Muscle layer of colon (tissue), 2 donors: ENCODE measurements around the gene CORIN.

Experiments used
- H3K27ac ChIP-seq: one replicate; pipeline ENCODE4 v1.7.0; 2013; ENCODE audit warnings: low read depth, mild to moderate bottlenecking, low read length, moderate library complexity
- H3K27me3 ChIP-seq, 2 donors: one replicate each; pipeline ENCODE4 v1.7.0; 2013; ENCODE audit warnings: low read length in 2 of 2, mild to moderate bottlenecking in 2 of 2; ENCODE audit not compliant: insufficient read depth in 2 of 2, control insufficient read depth in 1 of 2
- H3K36me3 ChIP-seq: one replicate; pipeline ENCODE4 v1.7.0; 2013; ENCODE audit warnings: mild to moderate bottlenecking, low read length; ENCODE audit not compliant: insufficient read depth
- H3K4me1 ChIP-seq: one replicate; pipeline ENCODE4 v1.7.0; 2013; ENCODE audit warnings: mild to moderate bottlenecking, low read length; ENCODE audit not compliant: insufficient read depth
- H3K4me3 ChIP-seq, 2 donors: one replicate each; pipeline ENCODE4 v1.7.0; 2013; ENCODE audit warnings: low read length in 2 of 2, low read depth in 1 of 2, mild to moderate bottlenecking in 1 of 2, moderate library complexity in 1 of 2
- H3K9ac ChIP-seq: one replicate; pipeline ENCODE4 v1.7.0; 2013; ENCODE audit warnings: low read length
- H3K9me3 ChIP-seq: one replicate; pipeline ENCODE4 v1.7.0; 2013; ENCODE audit warnings: mild to moderate bottlenecking, low read length
- donor health status: abdominal sarcoma.
- donor health status: Adenocarcinoma of cecum.

Gene CORIN

DNA sequence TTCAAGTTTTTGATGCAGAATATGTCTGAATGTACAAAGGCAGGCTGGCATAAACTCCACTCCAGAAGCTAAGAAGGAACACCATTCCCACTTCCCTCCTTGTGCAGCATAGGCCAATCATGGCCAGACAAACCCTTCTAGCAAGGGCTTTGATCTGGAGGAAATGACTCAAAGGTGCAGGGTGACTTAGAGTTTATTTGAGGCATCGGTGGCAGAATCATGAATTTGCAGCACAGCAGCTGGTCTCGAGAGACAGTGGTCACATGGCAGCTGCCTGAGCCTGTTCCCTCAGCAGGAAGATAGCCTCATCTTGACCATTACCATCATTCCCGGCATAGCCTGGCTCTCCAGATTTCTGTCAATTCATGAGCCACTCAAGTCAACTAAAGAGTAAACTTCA lies 198.3 kb downstream of the CORIN start:
- no peak overlapping the region for H3K9ac ChIP-seq
- H3K9me3 ChIP-seq: no peaks in the 10 kb centered on the region
- H3K27ac ChIP-seq: no peak overlapping the region
- H3K27me3 ChIP-seq: no peaks in the 10 kb centered on the region
- H3K4me3 ChIP-seq: no peak overlapping the region
- no peaks in the 10 kb centered on the region for H3K36me3 ChIP-seq
- no peaks in the 10 kb centered on the region for H3K4me1 ChIP-seq

DNA sequence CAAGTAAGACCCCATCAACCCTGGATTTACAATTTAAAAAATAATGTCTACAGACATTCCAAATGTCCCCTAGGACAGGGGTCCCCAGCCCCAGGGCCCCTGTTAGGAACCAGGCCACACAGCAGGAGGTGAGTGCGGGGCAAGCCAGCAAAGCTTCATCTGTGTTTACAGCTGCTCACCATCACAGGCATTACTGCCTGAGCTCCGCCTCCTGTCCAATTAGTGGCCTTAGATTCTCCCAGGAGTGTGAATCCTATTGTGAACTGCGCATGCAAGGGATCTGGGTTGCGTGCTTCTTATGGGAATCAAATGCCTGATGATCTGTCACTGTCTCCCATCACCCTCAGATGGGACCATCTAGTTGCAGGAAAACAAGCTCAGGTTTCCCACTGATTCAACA lies 206.7 kb downstream of the CORIN start:
- Histone ChIP-seq H3K36me3 (no peaks in the 10 kb centered on the region), H3K4me3 (no peak overlapping the region), H3K27ac (no peak overlapping the region), H3K4me1 (no peaks in the 10 kb centered on the region), H3K9ac (no peak overlapping the region), H3K27me3 (no peaks in the 10 kb centered on the region), H3K9me3 (no peaks in the 10 kb centered on the region)

DNA sequence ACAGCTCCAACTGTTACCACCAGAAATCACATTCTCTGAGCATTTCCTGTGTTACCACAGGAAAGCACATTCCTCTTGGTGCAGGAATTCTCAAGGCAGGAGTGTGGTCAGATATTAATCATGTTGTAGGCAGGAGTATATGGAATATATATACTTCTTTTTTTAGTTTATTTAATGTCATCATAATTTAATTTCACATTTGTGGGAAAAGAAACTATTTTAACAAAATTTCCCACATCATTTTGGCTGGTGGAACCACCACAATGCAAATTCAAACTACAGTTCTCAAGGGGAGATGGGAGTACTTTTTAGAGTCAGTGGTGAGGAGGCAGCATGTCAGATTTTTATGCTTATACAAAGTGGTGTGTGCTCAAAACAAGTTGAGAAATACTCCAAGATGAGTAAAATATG lies 213.8 kb downstream of the CORIN start:
- H3K27ac ChIP-seq: no peak overlapping the region
- no peaks in the 10 kb centered on the region for H3K27me3 ChIP-seq
- no peaks in the 10 kb centered on the region for H3K9me3 ChIP-seq
- no peaks in the 10 kb centered on the region for H3K36me3 ChIP-seq
- H3K4me3 ChIP-seq: no peak overlapping the region
- no peak overlapping the region for H3K9ac ChIP-seq
- H3K4me1 ChIP-seq: no peaks in the 10 kb centered on the region

DNA sequence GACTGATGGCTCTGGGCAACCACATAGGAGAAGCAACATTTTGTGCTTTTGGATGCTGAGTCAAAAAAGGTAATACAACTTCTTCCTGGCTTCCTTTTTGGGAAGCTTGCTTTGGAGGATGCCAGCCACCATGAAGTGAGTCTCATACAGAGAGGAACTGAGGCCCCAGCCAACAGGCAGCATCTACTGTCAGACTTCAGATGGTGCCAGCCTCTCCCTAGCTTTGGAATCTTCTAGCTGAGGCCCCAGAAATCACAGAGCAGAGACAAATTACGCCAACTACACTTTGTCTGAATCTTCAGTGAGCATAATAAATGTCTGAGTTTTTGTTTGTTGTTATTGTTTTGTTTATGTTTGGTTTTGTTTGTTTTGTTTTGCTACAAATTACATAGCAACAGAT lies 216.7 kb downstream of the CORIN start:
- H3K27ac ChIP-seq: no peak overlapping the region
- H3K4me1 ChIP-seq: no peaks in the 10 kb centered on the region
- no peaks in the 10 kb centered on the region for H3K36me3 ChIP-seq
- H3K9ac ChIP-seq: no peak overlapping the region
- no peak overlapping the region for H3K4me3 ChIP-seq
- no peaks in the 10 kb centered on the region for H3K27me3 ChIP-seq
- H3K9me3 ChIP-seq: no peaks in the 10 kb centered on the region

DNA sequence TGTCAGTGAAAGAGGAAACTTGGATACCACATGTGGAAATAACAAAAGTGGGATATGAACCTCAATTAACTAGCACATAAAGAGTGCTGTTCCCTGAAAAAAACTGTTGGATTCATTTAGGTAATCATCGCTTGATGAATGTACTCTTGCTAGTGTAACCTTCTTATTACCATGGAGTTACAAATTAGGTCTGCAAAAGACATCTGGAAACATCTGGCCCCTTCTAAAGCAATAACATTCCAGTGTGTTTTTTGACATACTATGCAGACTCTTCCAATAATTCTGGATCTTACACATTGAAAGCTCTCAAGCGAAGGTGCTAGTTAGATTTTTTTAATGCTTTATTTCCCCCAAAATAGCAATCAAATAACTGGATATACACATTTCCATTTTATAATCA lies 218.2 kb downstream of the CORIN start:
- Histone ChIP-seq H3K27ac (no peak overlapping the region), H3K9me3 (no peaks in the 10 kb centered on the region), H3K4me1 (no peaks in the 10 kb centered on the region), H3K27me3 (no peaks in the 10 kb centered on the region), H3K9ac (no peak overlapping the region), H3K4me3 (no peak overlapping the region), H3K36me3 (no peaks in the 10 kb centered on the region)

DNA sequence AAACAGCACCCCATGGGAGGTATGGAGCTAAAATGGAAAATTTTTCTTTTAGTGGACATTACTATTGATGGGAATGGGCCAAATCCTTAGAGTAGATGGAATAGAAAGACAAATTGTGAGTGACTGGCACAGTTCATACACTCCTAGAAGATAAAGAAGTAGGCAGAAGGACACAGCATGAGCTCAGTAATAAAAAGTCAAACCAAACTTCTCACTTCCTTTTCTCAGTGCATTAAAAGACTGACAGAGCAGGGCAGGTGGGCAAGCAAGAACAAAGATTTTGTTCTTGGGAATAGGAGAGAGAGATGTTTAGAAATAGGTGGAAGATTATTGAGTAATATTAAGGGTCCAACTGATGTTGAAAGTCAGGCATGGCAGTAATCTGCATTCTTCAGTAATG lies 220.3 kb downstream of the CORIN start:
- H3K9ac ChIP-seq: no peak overlapping the region
- no peaks in the 10 kb centered on the region for H3K9me3 ChIP-seq
- no peak overlapping the region for H3K4me3 ChIP-seq
- H3K27ac ChIP-seq: no peak overlapping the region
- H3K4me1 ChIP-seq: no peaks in the 10 kb centered on the region
- H3K27me3 ChIP-seq: no peaks in the 10 kb centered on the region
- no peaks in the 10 kb centered on the region for H3K36me3 ChIP-seq

DNA sequence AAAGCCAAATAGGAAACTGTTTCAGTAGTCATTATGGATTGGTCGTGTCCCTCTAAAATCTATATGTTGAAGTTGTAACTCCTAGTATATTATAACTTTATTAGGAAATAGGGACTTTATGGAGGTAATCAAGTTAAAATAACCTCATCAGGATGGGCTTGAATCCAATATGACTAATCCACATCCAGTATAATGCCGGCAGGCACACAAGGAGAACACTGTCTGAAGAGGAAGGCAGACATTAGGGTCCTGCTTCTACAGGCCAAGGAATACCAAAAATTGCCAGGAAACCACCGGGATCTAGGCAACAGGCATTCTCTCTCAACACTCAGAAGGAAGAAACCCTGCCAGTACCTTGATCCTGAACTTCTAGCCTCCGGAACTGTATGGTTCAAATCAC lies 222.5 kb downstream of the CORIN start:
- Histone ChIP-seq H3K9ac (no peak overlapping the region), H3K4me1 (no peaks in the 10 kb centered on the region), H3K36me3 (no peaks in the 10 kb centered on the region), H3K27ac (no peak overlapping the region), H3K9me3 (no peaks in the 10 kb centered on the region), H3K4me3 (no peak overlapping the region), H3K27me3 (no peaks in the 10 kb centered on the region)

DNA sequence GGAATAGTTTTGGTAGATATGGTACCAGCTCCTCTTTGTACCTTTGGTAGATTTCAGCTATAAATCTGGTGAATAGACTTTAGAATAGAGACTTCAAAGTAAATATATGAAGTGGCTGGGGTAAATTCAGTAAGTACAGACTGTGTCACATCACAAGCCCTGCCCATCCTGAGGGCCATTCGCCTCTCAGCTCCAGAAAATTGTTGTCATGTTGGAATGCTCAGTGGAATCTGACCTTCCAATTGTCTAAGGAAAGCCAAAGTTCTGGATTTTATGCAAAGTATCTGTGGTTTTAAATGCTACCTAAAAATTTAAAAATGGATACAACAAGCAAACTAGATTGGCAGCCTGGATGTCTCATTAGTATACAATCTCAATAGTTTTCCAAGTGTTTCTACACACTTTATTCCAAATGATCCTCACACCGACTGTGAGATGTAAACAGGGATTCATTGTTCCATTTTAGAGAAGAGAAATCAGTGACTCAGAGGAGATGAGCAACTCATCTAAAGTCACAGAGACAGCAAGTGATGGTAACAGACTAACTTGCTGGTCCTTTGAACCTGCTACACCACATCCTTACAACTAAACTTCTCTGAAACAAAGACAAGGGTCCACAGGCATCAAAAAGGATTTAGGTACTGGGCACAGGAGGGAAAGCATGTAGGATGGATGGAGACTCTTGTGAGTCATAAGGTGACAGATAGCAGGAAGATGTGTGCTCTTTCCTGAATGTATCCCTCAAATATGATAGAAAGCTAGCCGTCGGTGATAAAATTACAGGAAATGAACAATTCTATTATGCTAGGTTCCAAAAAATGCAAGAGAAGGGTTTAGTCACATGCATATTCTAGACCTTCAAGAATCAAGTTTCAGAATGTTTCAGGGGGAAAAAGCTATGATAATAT lies 225.5 kb downstream of the CORIN start:
- no peaks in the 10 kb centered on the region for H3K9me3 ChIP-seq
- no peak overlapping the region for H3K4me3 ChIP-seq
- no peak overlapping the region for H3K9ac ChIP-seq
- H3K27me3 ChIP-seq: no peaks in the 10 kb centered on the region
- H3K36me3 ChIP-seq: no peaks in the 10 kb centered on the region
- no peaks in the 10 kb centered on the region for H3K4me1 ChIP-seq
- H3K27ac ChIP-seq: no peak overlapping the region

DNA sequence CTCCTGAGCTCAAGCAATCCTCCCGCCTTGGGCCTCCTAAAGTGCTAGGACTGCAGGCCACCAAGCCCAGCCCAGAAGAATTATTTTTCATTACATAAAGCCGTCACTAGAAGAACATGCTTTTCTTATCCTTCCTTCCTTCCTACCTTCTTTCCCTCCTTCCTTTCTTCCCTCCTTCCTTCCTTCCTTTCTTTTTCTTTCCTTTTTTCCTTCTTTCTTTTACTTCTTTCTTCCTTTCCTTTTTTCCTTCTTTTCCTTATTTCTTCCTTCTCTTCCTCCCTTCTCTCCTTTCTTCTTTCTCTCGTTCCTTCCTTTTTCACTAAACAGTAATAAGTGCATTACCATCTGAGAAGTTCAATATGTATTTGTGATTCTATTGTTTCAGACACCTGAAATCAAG lies 231.4 kb downstream of the CORIN start:
- Histone ChIP-seq H3K27ac (no peak overlapping the region), H3K9ac (no peak overlapping the region), H3K4me3 (no peak overlapping the region), H3K9me3 (no peaks in the 10 kb centered on the region), H3K36me3 (no peaks in the 10 kb centered on the region), H3K4me1 (no peaks in the 10 kb centered on the region), H3K27me3 (no peaks in the 10 kb centered on the region)

DNA sequence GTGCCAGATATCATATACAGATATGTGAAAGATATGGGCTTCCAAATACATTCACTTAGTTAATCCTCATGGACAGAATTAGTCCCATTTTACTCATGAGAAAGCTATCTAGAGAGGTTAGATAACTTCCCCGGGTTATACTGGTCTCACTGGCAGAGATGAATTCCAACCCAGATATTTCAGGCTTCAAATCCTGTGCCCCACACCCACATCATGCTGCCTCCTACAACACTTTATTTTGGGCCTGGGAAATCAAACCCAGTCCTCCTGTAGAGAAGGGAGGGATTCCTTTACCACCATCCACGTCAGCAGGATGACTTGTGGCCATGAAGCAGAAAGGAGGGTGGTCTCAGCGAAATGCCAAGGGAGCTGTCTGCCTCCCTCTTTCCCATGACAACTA lies 239.0 kb downstream of the CORIN start:
- Histone ChIP-seq H3K9me3 (no peaks in the 10 kb centered on the region), H3K4me3 (no peak overlapping the region), H3K36me3 (no peaks in the 10 kb centered on the region), H3K4me1 (no peaks in the 10 kb centered on the region), H3K27me3 (no peaks in the 10 kb centered on the region), H3K27ac (no peak overlapping the region), H3K9ac (no peak overlapping the region)

DNA sequence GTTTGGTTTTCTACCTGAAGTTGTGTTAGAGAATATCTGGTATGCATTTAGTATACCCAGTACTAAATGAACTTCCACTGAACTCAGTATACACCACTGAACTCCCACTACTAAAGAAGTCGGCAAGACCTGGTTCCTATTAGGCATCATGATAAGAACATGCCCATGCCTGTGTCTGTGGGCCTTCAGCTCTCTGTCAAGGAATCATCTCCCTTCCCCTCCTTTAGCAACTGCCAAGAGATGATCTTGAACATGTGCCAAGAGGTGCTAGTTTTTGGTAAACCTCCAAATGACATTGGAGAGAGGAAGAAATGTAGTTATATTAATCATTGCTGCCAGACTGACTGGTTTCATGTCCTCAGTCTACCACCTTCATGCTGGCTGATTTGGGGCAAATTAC lies 239.5 kb downstream of the CORIN start:
- no peak overlapping the region for H3K4me3 ChIP-seq
- no peaks in the 10 kb centered on the region for H3K36me3 ChIP-seq
- no peak overlapping the region for H3K9ac ChIP-seq
- no peak overlapping the region for H3K27ac ChIP-seq
- no peaks in the 10 kb centered on the region for H3K4me1 ChIP-seq
- no peaks in the 10 kb centered on the region for H3K27me3 ChIP-seq
- no peaks in the 10 kb centered on the region for H3K9me3 ChIP-seq

DNA sequence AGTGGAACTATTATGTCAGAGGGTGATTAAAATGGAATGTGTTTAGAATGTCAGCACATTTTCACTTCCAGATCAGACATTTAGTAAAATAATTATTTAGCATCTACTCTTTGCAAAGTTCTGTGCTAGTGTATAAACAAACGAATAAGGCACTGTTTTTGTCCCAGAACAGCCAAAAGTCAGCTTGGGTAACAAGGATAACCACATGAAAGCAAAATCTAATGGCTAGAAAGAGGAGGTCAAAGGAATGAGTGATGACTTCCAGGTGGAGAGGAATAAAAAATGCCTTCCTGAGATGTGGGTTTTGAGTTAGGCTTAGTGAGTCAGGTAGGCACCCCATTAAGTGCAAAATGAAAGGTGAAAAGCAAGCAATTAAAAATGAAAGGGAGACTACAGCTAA lies 240.2 kb downstream of the CORIN start:
- Histone ChIP-seq H3K9me3 (no peaks in the 10 kb centered on the region), H3K9ac (no peak overlapping the region), H3K27me3 (no peaks in the 10 kb centered on the region), H3K4me1 (no peaks in the 10 kb centered on the region), H3K4me3 (no peak overlapping the region), H3K36me3 (no peaks in the 10 kb centered on the region), H3K27ac (no peak overlapping the region)
